ENCODE data around the gene KCNJ15. TPM values are rescaled to one million over a fixed set of nuclear protein-coding genes. Genes with fewer than 3 reads are reported as not detected.

Gene KCNJ15
- total and polyA plus RNA-seq, 2 of the 8 experiments (the other 6 are each of a cell fraction or from before 2014, with no cell fraction given): under 0.01 TPM; not detected in 1

GRCh38 chr21:38247738-38248510, 8.9 kb upstream of the KCNJ15 start:
- H3K4me3 ChIP-seq (ENCODE audit: extremely low read depth in 1 of 4, insufficient read depth in 2 of 4, low read depth in 3 of 4, low read length in 4 of 4): no peak overlapping the region
- ChIA-PET CTCF (ENCODE audit: partially characterized antibody) (interaction anchor here (0.9 to 1.8 kb wide), 4 partner anchors 30 to 152 kb away, joined by 3 to 6 read pairs (median 4); no protein-coding TSS in a partner anchor), POLR2A (ENCODE audit: partially characterized antibody) (no interaction called here)
- H2BK12ac ChIP-seq (ENCODE audit: low read depth, low read length): no peak overlapping the region
- H3K27me3 ChIP-seq (replicated peaks in 1 of 4; ENCODE audit: control insufficient read depth in 3 of 4, extremely low read depth in 1 of 4, insufficient read depth in 3 of 4, low read length in 3 of 4): no peaks in the 10 kb centered on the region
- no peaks in the 10 kb centered on the region for H3K9me3 ChIP-seq (ENCODE audit: insufficient read depth in 2 of 2, low read depth in 1 of 2, low read length in 1 of 2)
- WGBS, 2 experiments (ENCODE audit: extremely low coverage in 1 of 2, insufficient coverage in 1 of 2, insufficient read length in 1 of 2, insufficient replicate concordance in 2 of 2, low coverage in 1 of 2, low lambda C conversion rate in 2 of 2, missing lambda C conversion rate in 1 of 2): 92% methylated on average over 4 of the region's 4 CpGs; no CpG with 5 or more reads in 1 of the 2 experiments
- no peak overlapping the region for H3K56ac ChIP-seq (replicated peaks; ENCODE audit: insufficient read length, low read depth, low read length)
- no peaks in the 10 kb centered on the region for H3K79me1 ChIP-seq (ENCODE audit: low read depth, low read length)
- H2AK5ac ChIP-seq (ENCODE audit: low read depth, low read length): no peak overlapping the region
- H3K9ac ChIP-seq (replicated peaks in 1 of 4; ENCODE audit: extremely low read depth in 1 of 4, low read depth in 3 of 4, low read length in 3 of 4): no peak overlapping the region
- H2BK15ac ChIP-seq (ENCODE audit: low read length): no peak overlapping the region
- no peak for FAIRE-seq
- no peak overlapping the region for H2AFZ ChIP-seq (ENCODE audit: low read length)
- no peak overlapping the region for H3K14ac ChIP-seq (ENCODE audit: insufficient read length)
- H3K23ac ChIP-seq (ENCODE audit: insufficient read length): no peak overlapping the region
- H2BK5ac ChIP-seq (ENCODE audit: low read depth, low read length): no peak overlapping the region
- DNase-seq (ENCODE audit: low read depth in 1 of 2, low spot score in 2 of 2): no peak
- H3K4me2 ChIP-seq (ENCODE audit: insufficient read depth in 1 of 2, low read depth in 2 of 2, low read length in 2 of 2): no peak overlapping the region
- H3K79me2 ChIP-seq (ENCODE audit: control insufficient read depth in 1 of 2, insufficient read depth in 2 of 2, low read length in 2 of 2): no peaks in the 10 kb centered on the region
- no peak overlapping the region for H2BK120ac ChIP-seq (replicated peaks; ENCODE audit: low read depth, low read length)
- peaks cover 7% of the 10 kb centered on the region; the same call in 1 of the 2 replicates for H3K23me2 ChIP-seq (ENCODE audit: low read depth, low read length)
- H3K36me3 ChIP-seq (ENCODE audit: control insufficient read depth in 2 of 4, insufficient read depth in 4 of 4, low read length in 3 of 4): no peaks in the 10 kb centered on the region
- H4K5ac ChIP-seq (ENCODE audit: insufficient read length, low read depth, low read length): no peak overlapping the region
- H4K91ac ChIP-seq (replicated peaks; ENCODE audit: insufficient read length, low read length): no peak overlapping the region
- no peak overlapping the region for H2BK20ac ChIP-seq (ENCODE audit: low read length)
- H4K8ac ChIP-seq (ENCODE audit: extremely low read depth, insufficient read depth, low read length): no peak overlapping the region
- H3K27ac ChIP-seq (ENCODE audit: low read depth, low read length): no peak overlapping the region
- H3K4me1 ChIP-seq (replicated peaks in 1 of 4; ENCODE audit: control insufficient read depth in 3 of 4, insufficient read depth in 4 of 4, low read length in 3 of 4): no peaks in the 10 kb centered on the region
- H3K4ac ChIP-seq (replicated peaks; ENCODE audit: insufficient read length, low read depth, low read length): no peak overlapping the region
- H4K20me1 ChIP-seq (replicated peaks in 1 of 2; ENCODE audit: control insufficient read depth in 1 of 2, insufficient read depth in 2 of 2, low read length in 2 of 2): no peaks in the 10 kb centered on the region
- no peak overlapping the region for H3K18ac ChIP-seq (ENCODE audit: extremely low read depth, low read length)
- TF ChIP-seq FOSL1 (IDR thresholded peaks at IDR 0.05; ENCODE audit: insufficient read depth, low read depth, low read length) (no peak), SIN3A (conservative IDR thresholded peaks at IDR 0.05 in 1 of 2, IDR thresholded peaks at IDR 0.05 in 1 of 2; ENCODE audit: low read depth in 1 of 2, low read length in 2 of 2) (no peak), RAD21 (IDR thresholded peaks at IDR 0.05 in 1 of 2, conservative IDR thresholded peaks at IDR 0.05 in 1 of 2; ENCODE audit: low read depth in 2 of 2, low read length in 2 of 2) (no peak), BCL11A (IDR thresholded peaks at IDR 0.05; ENCODE audit: low read depth in 2 of 2, low read length in 2 of 2) (no peak), CTBP2 (IDR thresholded peaks at IDR 0.05; ENCODE audit: borderline replicate concordance, insufficient read depth, insufficient read length, low read length) (no peak), USF2 (IDR thresholded peaks at IDR 0.05; ENCODE audit: low read length) (no peak), PHF8 (conservative IDR thresholded peaks at IDR 0.05; ENCODE audit: low read depth, low read length) (no peak), KDM5A (IDR thresholded peaks at IDR 0.05; ENCODE audit: low read length) (no peak), ZNF274 (IDR thresholded peaks at IDR 0.05; ENCODE audit: borderline replicate concordance, extremely low read depth, low read length) (no peak)
- TF ChIP-seq, protein P1, sequence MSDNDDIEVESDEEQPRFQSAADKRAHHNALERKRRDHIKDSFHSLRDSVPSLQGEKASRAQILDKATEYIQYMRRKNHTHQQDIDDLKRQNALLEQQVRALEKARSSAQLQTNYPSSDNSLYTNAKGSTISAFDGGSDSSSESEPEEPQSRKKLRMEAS (IDR thresholded peaks at IDR 0.05): no peak

Measured in H1 (cell line).